ACHN (cell line): ENCODE results near the gene SETD1A.
A peak's percentile ranks its signal among the peaks of the same experiment; 100 is the strongest.
"Not testable (repeated sequence)": the region's sequence is repeated elsewhere in the genome, so short reads cannot be mapped to it uniquely, and the experiment has no call there.

Experiments
- DNase-seq: peaks from one replicate; pipeline ENCODE4 v3.0.0-alpha.2; 2015
- in situ Hi-C: cut with HindIII; loops from 2 replicates; pipeline ENCODE4 v1.10.0; 2017; ENCODE audit warnings: low sequenced_read_pairs, low pct_ligation_motif_present, low pct_unique_long_range_greater_than_20kb

The SETD1A gene

GRCh38 chr16:31006086-31006385 is 48.5 kb downstream of the SETD1A start:
- in situ Hi-C loops, result no loop called here
- no peak for DNase-seq

GRCh38 chr16:31006589-31006988 is 49.0 kb downstream of the SETD1A start:
- in situ Hi-C loops, result no loop called here
- DNase-seq, result no peak

- in situ Hi-C loops, result no loop called here
- DNase-seq, result no peak
These were observed 50.1 kb downstream of the SETD1A start for GRCh38 chr16:31007684-31008083.

GRCh38 chr16:31008149-31008548 is 50.6 kb downstream of the SETD1A start:
- peak; percentile 86 for DNase-seq
- in situ Hi-C loops, result no loop called here

GRCh38 chr16:31008551-31008950 is 51.0 kb downstream of the SETD1A start:
- no peak for DNase-seq
- in situ Hi-C loops, result no loop called here

- DNase-seq, result no peak
- in situ Hi-C loops, result no loop called here
These were observed 51.6 kb downstream of the SETD1A start for GRCh38 chr16:31009120-31009519.

- in situ Hi-C loops, result no loop called here
- no peak for DNase-seq
These were observed 52.5 kb downstream of the SETD1A start for GRCh38 chr16:31009894-31010584.

- peak; percentile 34 for DNase-seq
- in situ Hi-C loops, result no loop called here
These were observed 53.2 kb downstream of the SETD1A start, which contains the start of gene STX1B for GRCh38 chr16:31010585-31011325. TSS of gene STX1B (minus strand) at chr16:31010638. CDS start at chr16:31010396, 242 bp downstream.

GRCh38 chr16:31011815-31012214 is 54.3 kb downstream of the SETD1A start:
- DNase-seq, in situ Hi-C loops: not testable (repeated sequence)

GRCh38 chr16:31013292-31013691 is 55.7 kb downstream of the SETD1A start:
- in situ Hi-C loops, DNase-seq: not testable (repeated sequence)

- peak; percentile 45 for DNase-seq
These were observed 58.5 kb downstream of the SETD1A start for GRCh38 chr16:31016018-31016417.

GRCh38 chr16:31017756-31018155 is 60.2 kb downstream of the SETD1A start:
- in situ Hi-C loops, DNase-seq: not testable (repeated sequence)

More at GRCh38 chr16:31016018-31016417, 58.5 kb downstream of the SETD1A start:
- in situ Hi-C loops, result no loop called here

GRCh38 chr16:31020536-31020935 is 63.0 kb downstream of the SETD1A start:
- in situ Hi-C loops, result no loop called here
- no peak for DNase-seq

- no peak for DNase-seq
- in situ Hi-C loops, result no loop called here
These were observed 65.1 kb downstream of the SETD1A start for GRCh38 chr16:31022544-31023251.

- DNase-seq, result no peak
These were observed 65.7 kb downstream of the SETD1A start for GRCh38 chr16:31023252-31023602.

GRCh38 chr16:31023627-31024226 is 66.2 kb downstream of the SETD1A start:
- in situ Hi-C loops, result no loop called here
- no peak for DNase-seq

More at GRCh38 chr16:31023252-31023602, 65.7 kb downstream of the SETD1A start:
- in situ Hi-C loops, result no loop called here

- no peak for DNase-seq
- in situ Hi-C loops, result no loop called here
These were observed 67.8 kb downstream of the SETD1A start for GRCh38 chr16:31025339-31025738.

GRCh38 chr16:31029272-31029671 is 71.7 kb downstream of the SETD1A start:
- in situ Hi-C loops, result no loop called here
- no peak for DNase-seq

- no peak for DNase-seq
- in situ Hi-C loops, result no loop called here
These were observed 73.7 kb downstream of the SETD1A start for GRCh38 chr16:31031276-31031675.
